HG03175 (cell line): ENCODE results near the gene PLIN1.
"Not testable (repeated sequence)": the region's sequence is repeated elsewhere in the genome, so short reads cannot be mapped to it uniquely, and the experiment has no call there.

Experiments
- ATAC-seq: cut with Tn5 transposase; IDR thresholded peaks from one replicate; pipeline ENCODE4 v1.9.1; 2021; ENCODE audit warnings: mild to moderate bottlenecking, moderate library complexity; ENCODE audit not compliant: unreplicated experiment

PLIN1 gene, protein sequence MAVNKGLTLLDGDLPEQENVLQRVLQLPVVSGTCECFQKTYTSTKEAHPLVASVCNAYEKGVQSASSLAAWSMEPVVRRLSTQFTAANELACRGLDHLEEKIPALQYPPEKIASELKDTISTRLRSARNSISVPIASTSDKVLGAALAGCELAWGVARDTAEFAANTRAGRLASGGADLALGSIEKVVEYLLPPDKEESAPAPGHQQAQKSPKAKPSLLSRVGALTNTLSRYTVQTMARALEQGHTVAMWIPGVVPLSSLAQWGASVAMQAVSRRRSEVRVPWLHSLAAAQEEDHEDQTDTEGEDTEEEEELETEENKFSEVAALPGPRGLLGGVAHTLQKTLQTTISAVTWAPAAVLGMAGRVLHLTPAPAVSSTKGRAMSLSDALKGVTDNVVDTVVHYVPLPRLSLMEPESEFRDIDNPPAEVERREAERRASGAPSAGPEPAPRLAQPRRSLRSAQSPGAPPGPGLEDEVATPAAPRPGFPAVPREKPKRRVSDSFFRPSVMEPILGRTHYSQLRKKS

DNA sequence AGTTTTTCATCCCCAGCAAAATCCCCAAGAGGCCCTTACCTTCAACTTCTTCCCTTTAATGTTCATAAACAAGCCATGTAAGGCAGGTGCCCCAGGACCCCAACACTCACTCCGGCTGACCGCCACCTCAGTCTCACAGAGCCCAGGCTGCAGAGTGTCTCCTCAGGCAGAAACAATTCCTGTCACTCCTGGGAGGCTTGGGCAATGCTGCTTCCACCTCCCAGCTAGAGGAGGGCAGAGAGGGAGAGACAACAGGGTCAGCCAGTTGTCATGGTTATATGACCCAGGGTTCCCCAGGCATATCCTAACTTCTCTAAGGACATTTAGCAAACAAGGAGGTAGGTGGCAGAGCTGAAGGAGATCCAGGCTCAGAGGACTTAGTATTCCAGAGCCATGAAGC, at the start of gene PLIN1:
Gene PLIN1 (minus strand): TSS at position 156 of the 400 bp plus-strand sequence. CDS start 1,878 bp downstream, outside the sequence.
- no peak for ATAC-seq

- no peak for ATAC-seq
These were observed 49.1 kb upstream of the PLIN1 start for GRCh38 chr15:89728254-89728653.

- no peak for ATAC-seq
These were observed 45.9 kb upstream of the PLIN1 start for GRCh38 chr15:89725064-89725463.

GRCh38 chr15:89724621-89725020, 45.5 kb upstream of the PLIN1 start:
- no peak for ATAC-seq

DNA sequence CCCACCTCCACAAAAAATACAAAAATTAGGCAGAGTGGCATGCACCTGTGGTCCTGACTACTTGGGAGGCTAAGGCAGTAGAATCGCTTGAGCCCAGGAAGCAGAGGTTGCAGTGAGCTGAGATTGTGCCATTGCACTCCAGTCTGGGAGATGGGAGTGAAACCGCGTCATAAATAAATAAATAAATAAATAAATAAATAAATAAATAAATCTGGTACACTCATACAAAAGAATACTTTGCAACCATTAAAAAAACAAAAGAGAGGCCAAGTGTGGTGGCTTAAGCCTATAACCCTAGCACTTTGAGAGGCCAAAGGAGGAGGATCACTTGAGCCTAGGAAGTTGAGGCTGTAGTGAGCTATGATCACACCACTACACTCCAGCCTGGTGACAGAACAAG, 43.9 kb upstream of the PLIN1 start:
- no peak for ATAC-seq

DNA sequence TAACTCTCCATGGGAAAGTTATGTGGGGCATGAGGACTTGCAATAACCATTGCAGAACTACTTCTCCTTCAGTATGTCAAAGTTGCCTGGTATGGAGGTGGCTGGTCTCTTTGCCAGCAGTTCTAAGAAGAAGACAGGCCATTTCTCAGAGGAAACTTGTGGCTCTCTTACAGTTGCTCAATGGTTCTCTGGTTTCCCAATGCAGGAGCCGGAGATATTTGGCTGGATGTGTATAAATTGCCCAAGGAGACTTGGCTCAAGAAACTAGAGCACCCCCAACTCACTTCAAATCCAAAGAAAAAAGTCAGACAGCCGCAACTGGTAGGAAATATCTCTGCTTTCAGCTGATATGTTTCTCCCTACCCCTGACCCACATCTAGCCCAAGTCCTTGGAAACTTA, 35.6 kb upstream of the PLIN1 start:
- ATAC-seq: no peak

GRCh38 chr15:89707577-89707976, 28.4 kb upstream of the PLIN1 start:
- no peak for ATAC-seq

DNA sequence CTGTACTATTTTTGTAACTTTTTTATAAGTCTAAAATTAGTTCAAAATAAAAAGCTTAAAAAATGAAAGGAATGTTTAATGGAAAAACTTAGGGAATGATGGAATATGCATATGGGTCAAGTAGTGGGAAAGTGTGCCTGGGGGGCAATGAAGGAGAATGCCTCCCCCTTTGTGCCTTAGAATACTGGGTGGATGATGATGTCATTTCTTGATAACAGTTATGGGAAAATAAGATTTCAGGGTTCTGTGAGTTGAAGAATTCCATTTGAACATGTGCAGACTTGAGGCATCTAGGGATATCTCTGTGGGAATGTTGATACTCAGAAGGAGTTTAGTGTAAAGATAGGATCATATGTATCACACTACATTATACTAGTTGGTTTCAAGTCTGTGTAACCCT, 25.2 kb upstream of the PLIN1 start:
- no peak for ATAC-seq

DNA sequence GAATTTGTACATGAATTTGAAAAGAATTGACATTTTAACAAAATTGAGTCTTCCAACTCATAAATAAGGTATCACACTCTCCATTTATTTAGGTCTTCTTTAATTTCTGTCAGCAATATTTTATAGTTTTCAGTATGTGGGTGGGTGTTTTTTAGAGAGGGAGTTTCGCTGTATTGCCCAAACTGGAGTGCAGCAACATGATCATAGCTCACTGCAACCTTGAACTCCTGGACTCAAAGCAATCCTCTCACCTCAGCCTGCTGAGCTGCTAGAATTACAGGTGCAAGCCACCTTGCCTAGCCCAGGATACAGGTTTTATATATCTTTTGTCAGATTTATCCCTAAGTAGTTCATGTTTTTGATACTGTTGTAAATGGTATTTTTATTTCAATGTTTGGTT, 16.0 kb upstream of the PLIN1 start:
- ATAC-seq: no peak

GRCh38 chr15:89693696-89694095, 14.5 kb upstream of the PLIN1 start:
- ATAC-seq: no peak

GRCh38 chr15:89693091-89693490, 13.9 kb upstream of the PLIN1 start:
- ATAC-seq: no peak

DNA sequence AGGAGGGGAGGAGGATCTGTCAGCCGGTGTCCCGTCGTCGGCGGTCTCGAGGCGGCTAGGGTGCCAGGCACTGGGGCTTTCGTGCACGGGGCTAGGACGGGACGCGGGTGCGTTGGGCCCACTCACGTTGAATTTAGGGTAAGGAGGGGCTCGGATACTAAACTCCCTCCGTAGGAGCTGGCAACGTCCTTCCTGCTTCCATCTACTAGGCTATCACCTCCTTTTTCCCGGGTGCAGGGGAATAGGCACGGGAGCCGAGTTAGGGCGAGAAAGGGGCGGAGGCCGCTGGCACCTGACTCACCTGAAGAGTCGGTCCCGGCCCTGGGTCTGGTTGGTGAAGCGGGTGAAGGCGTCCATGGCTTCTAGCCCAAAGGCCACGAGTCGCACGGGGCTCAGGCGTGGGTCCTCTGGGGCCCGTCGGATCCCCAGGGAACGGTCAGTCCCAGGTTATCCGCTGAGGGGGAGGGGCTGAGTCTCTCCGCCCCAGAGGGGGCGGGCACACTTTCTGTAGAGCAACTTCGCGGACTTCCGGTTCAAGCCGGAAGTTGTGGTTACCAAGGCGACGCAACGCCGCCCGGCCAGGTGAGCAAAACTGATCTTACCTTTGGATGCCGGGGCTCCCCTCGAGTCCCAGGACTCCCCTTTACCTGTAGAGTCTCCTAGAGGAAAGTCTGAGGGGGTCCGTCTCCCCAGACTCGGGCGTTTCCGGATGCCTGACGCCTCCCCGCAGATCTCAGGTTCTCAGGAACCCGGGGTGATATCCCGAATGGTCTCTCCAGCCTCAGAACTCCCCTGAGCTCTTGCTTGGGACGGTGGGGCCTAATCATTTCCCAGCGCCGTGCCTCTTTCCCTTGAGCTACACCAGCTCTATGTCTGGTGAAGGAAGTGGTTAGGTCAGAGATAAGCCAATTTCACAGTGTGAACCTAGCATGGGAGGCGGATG, 11.4 kb upstream of the PLIN1 start, which contains the start of the genes PEX11A and WDR93:
Gene PEX11A (minus strand): TSS at position 479 of the 943 bp plus-strand sequence. CDS start 122 bp downstream, at position 357.
Gene WDR93 (plus strand): TSS at position 536 of the 943 bp plus-strand sequence. CDS start 10,936 bp downstream, outside the sequence.
- ATAC-seq: peak; percentile 96

GRCh38 chr15:89689930-89690275, 10.7 kb upstream of the PLIN1 start:
- ATAC-seq: not testable (repeated sequence)

DNA sequence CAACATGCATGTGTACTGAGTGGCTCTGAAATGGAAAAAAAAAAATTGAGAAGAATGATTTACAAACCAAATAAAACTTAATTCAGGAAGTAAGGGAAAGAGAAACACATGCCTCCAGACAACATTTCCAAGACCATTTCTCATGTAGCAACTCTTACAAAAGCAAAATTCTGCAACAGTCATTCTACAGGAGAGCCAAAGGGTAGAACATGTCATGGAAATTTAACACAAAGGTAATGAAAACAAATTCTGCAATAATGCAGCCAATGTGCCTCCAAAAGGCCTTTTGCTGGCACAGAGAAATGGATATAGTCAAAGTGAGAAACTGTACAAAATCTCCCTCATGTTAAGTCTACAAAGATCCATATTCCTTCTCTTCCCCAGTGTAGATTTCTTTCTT, 7.4 kb upstream of the PLIN1 start:
- no peak for ATAC-seq

- no peak for ATAC-seq
These were observed 6.8 kb upstream of the PLIN1 start for GRCh38 chr15:89685995-89686394.

- no peak for ATAC-seq
These were observed 2.0 kb upstream of the PLIN1 start for GRCh38 chr15:89681146-89681545.

DNA sequence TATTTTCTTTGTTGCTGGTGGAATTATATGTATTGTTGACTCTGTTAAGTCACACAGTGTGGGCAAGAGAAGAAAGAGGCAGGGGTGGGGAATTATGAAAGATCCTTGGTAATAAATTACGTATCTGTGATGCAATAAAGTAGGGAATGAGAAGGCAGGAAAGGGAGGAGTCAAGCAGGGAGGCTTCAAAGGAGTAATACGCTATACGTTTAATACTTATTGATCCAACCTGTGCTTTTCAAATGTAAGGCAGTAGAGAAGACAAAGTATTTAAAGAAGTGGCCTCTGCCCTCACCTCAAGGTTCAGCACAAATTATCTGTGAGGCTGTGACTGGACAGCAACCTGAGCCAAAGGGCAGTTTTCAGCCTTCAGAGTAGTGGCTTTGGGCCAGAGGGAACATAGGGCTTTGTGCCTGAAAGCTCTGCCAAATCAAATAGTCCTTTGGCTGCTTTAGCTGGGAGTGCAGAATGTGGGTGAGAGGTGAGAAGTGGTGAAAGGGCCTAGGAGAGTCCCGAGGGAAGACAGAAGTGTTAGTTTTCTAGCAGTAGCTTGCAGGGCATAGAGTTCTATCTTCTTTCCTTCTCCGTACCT, 1.2 kb upstream of the PLIN1 start:
- ATAC-seq: no peak

DNA sequence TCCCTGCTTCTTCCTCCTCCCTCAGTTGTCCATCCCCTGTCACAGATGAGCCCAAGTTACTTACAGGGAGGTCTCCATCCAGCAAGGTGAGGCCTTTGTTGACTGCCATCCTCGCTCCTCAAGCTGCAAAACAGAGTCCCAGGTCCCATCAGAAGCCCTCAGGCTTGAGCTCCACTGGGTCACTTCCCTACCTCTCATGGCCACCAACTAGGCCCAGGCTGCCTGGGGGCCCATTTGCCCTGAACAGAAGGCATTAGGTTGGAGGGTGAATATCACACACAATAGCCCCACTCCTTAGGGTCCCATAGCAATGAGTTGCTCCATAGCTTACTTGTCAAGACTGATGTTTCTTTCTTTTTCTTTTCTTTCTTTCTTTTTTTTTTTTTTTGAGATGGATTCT, 1.8 kb downstream of the PLIN1 start:
- no peak for ATAC-seq

- no peak for ATAC-seq
These were observed 3.6 kb downstream of the PLIN1 start for GRCh38 chr15:89675606-89676005.

DNA sequence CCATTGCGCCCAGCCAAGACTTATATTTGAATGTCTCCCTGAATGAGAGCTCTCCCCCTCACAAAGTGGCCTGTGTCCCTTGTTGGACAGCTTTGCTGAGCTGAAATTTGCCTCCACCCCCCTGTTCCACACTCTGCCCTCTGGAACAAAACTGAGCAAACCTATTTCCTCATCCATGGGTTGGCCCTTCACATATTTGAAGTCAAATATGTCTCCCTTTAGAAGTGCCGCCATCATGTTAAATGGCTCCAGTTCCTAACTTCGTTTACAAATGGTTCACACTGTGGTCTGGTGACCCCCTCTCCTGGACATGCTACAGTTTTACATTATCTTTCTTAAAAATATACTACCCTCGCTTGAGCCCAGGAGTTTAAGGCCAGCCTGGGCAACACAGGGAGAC, 4.6 kb downstream of the PLIN1 start:
- ATAC-seq: no peak

DNA sequence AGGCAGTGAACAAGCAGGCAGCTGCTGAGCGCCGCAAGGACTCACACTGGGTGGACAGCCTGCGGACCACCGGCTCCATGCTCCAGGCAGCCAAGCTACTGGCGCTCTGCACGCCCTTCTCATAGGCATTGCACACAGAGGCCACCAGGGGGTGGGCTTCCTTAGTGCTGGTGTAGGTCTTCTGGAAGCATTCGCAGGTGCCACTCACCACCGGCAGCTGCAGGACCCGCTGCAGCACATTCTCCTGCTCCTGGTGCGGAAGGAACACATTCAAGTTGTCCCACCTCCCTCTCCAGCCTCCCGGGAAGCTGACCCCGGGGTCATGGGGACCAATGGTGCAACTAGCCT, 6.0 kb downstream of the PLIN1 start:
- ATAC-seq: no peak
